Astrocyte (in vitro differentiated cells and primary cell): ENCODE measurements around the gene MMEL1. TPM values are rescaled to one million over a fixed set of nuclear protein-coding genes. Genes with fewer than 3 reads are reported as not detected.

Experiments used
- DNase-seq: peaks from one replicate; pipeline ENCODE4 v3.0.0-alpha.2; 2010; ENCODE audit warnings: low read depth
- FAIRE-seq: peaks from 2 replicates; lab custom pipeline; 2011; peaks lifted over from hg19 to GRCh38; lab: Jason Lieb, UNC
- H2AFZ ChIP-seq: 2 replicates; pipeline ENCODE4 v1.6.0; 2012; ENCODE audit warnings: low read depth, low read length, inconsistent platforms
- H3K27ac ChIP-seq: 2 replicates; pipeline ENCODE4 v1.5.1; 2011; ENCODE audit warnings: low read depth, low read length, inconsistent platforms
- H3K27me3 ChIP-seq: 2 replicates; pipeline ENCODE4 v1.6.0; 2011; ENCODE audit warnings: low read length, inconsistent platforms; ENCODE audit not compliant: insufficient read depth
- H3K36me3 ChIP-seq: 2 replicates; pipeline ENCODE4 v1.5.1; 2011; ENCODE audit warnings: low read length, inconsistent platforms; ENCODE audit not compliant: insufficient read depth
- H3K4me1 ChIP-seq: 2 replicates; pipeline ENCODE4 v1.5.1; 2011; ENCODE audit warnings: low read length, inconsistent platforms; ENCODE audit not compliant: insufficient read depth
- H3K4me2 ChIP-seq: 2 replicates; pipeline ENCODE4 v1.6.0; 2012; ENCODE audit warnings: low read length, inconsistent platforms
- H3K4me3 ChIP-seq: 2 replicates; pipeline ENCODE4 v1.5.1; 2011; ENCODE audit warnings: low read depth, mild to moderate bottlenecking, low read length, inconsistent platforms; ENCODE audit not compliant: insufficient read depth
- H3K79me2 ChIP-seq: 2 replicates; pipeline ENCODE4 v1.6.0; 2012; ENCODE audit warnings: mild to moderate bottlenecking, low read length, inconsistent platforms; ENCODE audit not compliant: insufficient read depth
- H3K9ac ChIP-seq: 2 replicates; pipeline ENCODE4 v1.6.0; 2012; ENCODE audit warnings: mild to moderate bottlenecking, low read length, inconsistent platforms
- H3K9me3 ChIP-seq: 2 replicates; pipeline ENCODE4 v1.5.1; 2012; ENCODE audit warnings: low read depth, mild to moderate bottlenecking, low read length, inconsistent platforms; ENCODE audit not compliant: insufficient read depth
- H4K20me1 ChIP-seq: 2 replicates; pipeline ENCODE4 v1.6.0; 2012; ENCODE audit warnings: low read length, inconsistent platforms; ENCODE audit not compliant: insufficient read depth
- H3K27ac Mint-ChIP-seq: one replicate; pipeline ENCODE4 v1.8.0; 2021; ENCODE audit warnings: mild to moderate bottlenecking, mixed read lengths; ENCODE audit not compliant: unreplicated experiment
- H3K27me3 Mint-ChIP-seq: one replicate; pipeline ENCODE4 v1.8.0; 2021; ENCODE audit warnings: low read depth, mixed read lengths; ENCODE audit not compliant: unreplicated experiment
- H3K36me3 Mint-ChIP-seq: one replicate; pipeline ENCODE4 v1.8.0; 2021; ENCODE audit warnings: low read depth, mixed read lengths; ENCODE audit not compliant: unreplicated experiment
- H3K4me1 Mint-ChIP-seq: one replicate; pipeline ENCODE4 v1.8.0; 2021; ENCODE audit warnings: low read depth, mixed read lengths; ENCODE audit not compliant: unreplicated experiment
- H3K4me3 Mint-ChIP-seq: one replicate; pipeline ENCODE4 v1.8.0; 2021; ENCODE audit warnings: mild to moderate bottlenecking, moderate library complexity, mixed read lengths; ENCODE audit not compliant: unreplicated experiment
- H3K9me3 Mint-ChIP-seq: one replicate; pipeline ENCODE4 v1.8.0; 2021; ENCODE audit warnings: mild to moderate bottlenecking, mixed read lengths; ENCODE audit not compliant: unreplicated experiment
- EZH2 ChIP-seq: IDR thresholded peaks from 2 replicates; pipeline ENCODE4 v1.6.1; 2012; ENCODE audit warnings: mild to moderate bottlenecking, low read length, inconsistent platforms; ENCODE audit not compliant: insufficient read depth
- total RNA-seq: library from RNA; stranded (reverse); gene quantifications from 2 replicates; pipeline ENCODE4 v1.2.1, GENCODE V29; 2021
- TF ChIP-seq, protein P1 (sequence below): IDR thresholded peaks from 2 replicates; pipeline ENCODE4 v1.5.1; 2011; ENCODE audit warnings: low read depth, mild to moderate bottlenecking, inconsistent platforms, low read length, moderate library complexity; ENCODE audit not compliant: insufficient read depth

MMEL1 gene
- total RNA-seq, 1 donor from 2014 or later = not detected

DNA sequence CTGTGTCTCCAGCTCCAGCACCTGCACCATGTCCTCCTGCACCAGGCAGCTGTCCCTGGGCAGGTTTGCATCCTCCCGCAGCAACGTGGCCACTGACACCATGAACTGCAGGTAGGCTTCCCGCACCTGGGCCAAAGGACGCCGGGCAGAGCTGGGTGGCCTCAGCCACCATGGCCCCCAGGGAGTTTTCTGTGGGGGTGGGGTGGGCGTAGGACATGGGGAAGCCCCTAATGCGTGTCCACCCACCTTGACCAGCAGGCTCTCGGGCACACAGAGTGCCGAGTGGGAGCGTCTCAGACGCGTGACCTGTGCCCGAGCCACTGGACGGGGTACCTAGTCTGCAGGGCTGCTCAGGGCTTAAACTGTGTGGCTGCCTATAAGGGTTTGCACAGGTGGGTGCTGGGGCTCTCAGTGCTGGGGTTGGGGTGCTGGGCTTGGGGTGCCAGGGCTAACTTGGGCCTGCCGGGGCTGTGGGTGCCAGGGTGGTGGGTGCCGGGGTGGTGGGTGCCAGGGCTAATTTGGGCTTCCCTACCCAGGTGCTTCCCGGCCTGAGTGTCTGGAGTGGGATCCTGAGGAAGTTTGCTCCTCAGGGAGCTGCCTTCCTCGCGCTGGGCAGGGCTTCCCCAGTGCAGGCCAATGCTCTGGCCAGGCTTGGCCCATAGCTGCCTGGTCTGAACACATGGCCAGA lies 28.5 kb downstream of the MMEL1 start:
- Histone ChIP-seq H3K27ac (no peak overlapping the region), H3K79me2 (no peaks in the 10 kb centered on the region), H3K9me3 (no peaks in the 10 kb centered on the region), H3K4me3 (no peak overlapping the region), H3K27me3 (no peaks in the 10 kb centered on the region), H2AFZ (no peak overlapping the region), H3K4me1 (no peaks in the 10 kb centered on the region), H3K9ac (no peak overlapping the region), H3K36me3 (no peaks in the 10 kb centered on the region), H4K20me1 (no peaks in the 10 kb centered on the region), H3K4me2 (no peak overlapping the region)
- no peak for TF ChIP-seq EZH2
- TF ChIP-seq, protein P1, sequence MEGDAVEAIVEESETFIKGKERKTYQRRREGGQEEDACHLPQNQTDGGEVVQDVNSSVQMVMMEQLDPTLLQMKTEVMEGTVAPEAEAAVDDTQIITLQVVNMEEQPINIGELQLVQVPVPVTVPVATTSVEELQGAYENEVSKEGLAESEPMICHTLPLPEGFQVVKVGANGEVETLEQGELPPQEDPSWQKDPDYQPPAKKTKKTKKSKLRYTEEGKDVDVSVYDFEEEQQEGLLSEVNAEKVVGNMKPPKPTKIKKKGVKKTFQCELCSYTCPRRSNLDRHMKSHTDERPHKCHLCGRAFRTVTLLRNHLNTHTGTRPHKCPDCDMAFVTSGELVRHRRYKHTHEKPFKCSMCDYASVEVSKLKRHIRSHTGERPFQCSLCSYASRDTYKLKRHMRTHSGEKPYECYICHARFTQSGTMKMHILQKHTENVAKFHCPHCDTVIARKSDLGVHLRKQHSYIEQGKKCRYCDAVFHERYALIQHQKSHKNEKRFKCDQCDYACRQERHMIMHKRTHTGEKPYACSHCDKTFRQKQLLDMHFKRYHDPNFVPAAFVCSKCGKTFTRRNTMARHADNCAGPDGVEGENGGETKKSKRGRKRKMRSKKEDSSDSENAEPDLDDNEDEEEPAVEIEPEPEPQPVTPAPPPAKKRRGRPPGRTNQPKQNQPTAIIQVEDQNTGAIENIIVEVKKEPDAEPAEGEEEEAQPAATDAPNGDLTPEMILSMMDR = no peak
- H3K4me1 Mint-ChIP-seq = no peaks in the 10 kb centered on the region
- DNase-seq (no peak), FAIRE-seq (no peak)
- H3K36me3 Mint-ChIP-seq = no peaks in the 10 kb centered on the region
- no peak overlapping the region for H3K27ac Mint-ChIP-seq
- H3K27me3 Mint-ChIP-seq = peaks cover 18% of the 10 kb centered on the region
- H3K9me3 Mint-ChIP-seq = peaks cover 2% of the 10 kb centered on the region
- no peak overlapping the region for H3K4me3 Mint-ChIP-seq

DNA sequence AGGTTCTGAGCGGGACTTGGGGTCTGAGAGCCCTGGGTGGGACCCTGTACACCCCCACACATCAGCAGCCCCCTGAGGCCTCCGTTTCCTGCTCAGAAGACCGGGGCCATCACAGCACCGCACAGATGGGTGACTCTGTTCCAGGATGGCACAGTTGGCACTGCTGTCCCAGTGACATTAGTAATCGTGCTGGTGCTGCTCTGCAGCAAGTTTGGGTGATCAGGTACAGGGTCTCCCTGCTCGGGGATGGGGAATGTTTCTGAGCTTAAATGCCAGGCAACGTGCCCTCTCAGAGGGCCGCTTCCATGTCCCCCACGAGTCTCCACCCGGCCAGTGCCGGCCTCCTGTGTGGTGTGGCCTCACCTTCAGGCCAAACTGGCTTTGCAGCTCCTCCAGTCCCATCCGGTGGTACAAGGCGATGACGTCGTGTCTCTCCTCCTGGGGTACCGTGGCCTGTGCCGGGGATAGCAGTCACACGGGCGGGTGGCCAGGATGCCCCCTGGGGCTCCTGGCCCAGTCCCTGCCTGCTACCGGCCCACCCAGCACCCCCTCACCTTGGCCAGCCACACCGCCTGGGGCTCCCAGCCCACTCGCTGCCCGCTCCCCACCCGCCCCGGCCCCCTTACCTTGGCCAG lies 29.2 kb downstream of the MMEL1 start:
- Histone ChIP-seq H3K4me2 (no peak overlapping the region), H3K36me3 (no peaks in the 10 kb centered on the region), H3K9me3 (no peaks in the 10 kb centered on the region), H2AFZ (no peak overlapping the region), H3K4me3 (no peak overlapping the region), H3K27me3 (no peaks in the 10 kb centered on the region), H3K27ac (no peak overlapping the region), H3K9ac (no peak overlapping the region), H4K20me1 (no peaks in the 10 kb centered on the region), H3K79me2 (no peaks in the 10 kb centered on the region), H3K4me1 (no peaks in the 10 kb centered on the region)
- DNase-seq (no peak), FAIRE-seq (no peak)
- H3K27ac Mint-ChIP-seq = no peak overlapping the region
- no peaks in the 10 kb centered on the region for H3K4me1 Mint-ChIP-seq
- H3K4me3 Mint-ChIP-seq = no peak overlapping the region
- peaks cover 3% of the 10 kb centered on the region for H3K9me3 Mint-ChIP-seq
- TF ChIP-seq EZH2 = no peak
- TF ChIP-seq, protein P1 = no peak
- H3K36me3 Mint-ChIP-seq = peaks cover under 1% of the 10 kb centered on the region
- peaks cover 18% of the 10 kb centered on the region for H3K27me3 Mint-ChIP-seq

DNA sequence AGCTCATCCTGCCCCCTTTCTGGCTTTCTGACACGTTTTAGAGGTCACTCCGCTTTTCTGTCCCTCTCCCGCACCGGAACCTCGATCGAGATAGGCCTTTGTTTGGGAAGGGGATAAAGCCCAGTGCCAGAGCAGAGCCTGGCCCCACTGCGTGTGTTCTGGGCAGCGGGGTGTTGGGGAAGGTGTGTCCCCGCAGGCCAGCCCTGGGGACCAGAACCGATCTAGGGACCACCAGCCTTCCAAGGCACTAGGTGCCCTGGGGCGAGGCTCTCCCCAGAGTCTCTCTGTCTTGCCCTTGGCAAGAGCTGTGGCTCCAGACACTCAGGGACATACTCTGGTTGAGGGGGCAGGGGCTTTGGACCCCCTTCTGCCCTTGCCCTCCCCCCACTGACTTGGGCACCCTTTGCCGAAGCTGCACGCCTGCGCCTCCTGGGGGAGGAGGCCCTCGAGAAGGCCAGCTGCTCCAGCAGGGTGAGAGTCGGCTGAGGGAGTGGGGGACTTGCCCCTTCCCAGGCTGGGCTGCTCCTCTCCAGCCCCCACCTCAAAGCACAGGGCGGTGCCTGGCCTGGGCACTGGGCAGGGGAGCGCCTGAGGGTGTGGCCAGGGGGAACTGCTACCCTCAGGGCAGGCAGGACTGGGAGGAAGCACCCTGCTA lies 29.8 kb downstream of the MMEL1 start:
- Histone ChIP-seq H3K4me1 (no peaks in the 10 kb centered on the region), H3K79me2 (no peaks in the 10 kb centered on the region), H3K9me3 (no peaks in the 10 kb centered on the region), H3K36me3 (no peaks in the 10 kb centered on the region), H3K4me2 (no peak overlapping the region), H3K27ac (no peak overlapping the region), H4K20me1 (no peaks in the 10 kb centered on the region), H3K9ac (no peak overlapping the region), H2AFZ (no peak overlapping the region), H3K27me3 (no peaks in the 10 kb centered on the region), H3K4me3 (no peak overlapping the region)
- peaks cover 5% of the 10 kb centered on the region for H3K9me3 Mint-ChIP-seq
- no peaks in the 10 kb centered on the region for H3K4me1 Mint-ChIP-seq
- no peak overlapping the region for H3K27ac Mint-ChIP-seq
- H3K27me3 Mint-ChIP-seq = peaks cover 18% of the 10 kb centered on the region
- H3K36me3 Mint-ChIP-seq = peaks cover 2% of the 10 kb centered on the region
- TF ChIP-seq EZH2 = no peak
- TF ChIP-seq, protein P1 = no peak
- DNase-seq (no peak), FAIRE-seq (no peak)
- no peak overlapping the region for H3K4me3 Mint-ChIP-seq
